ENCODE results near the gene GLO1. TPM values are rescaled to one million over a fixed set of nuclear protein-coding genes. Genes with fewer than 3 reads are reported as not detected.
"Not testable (repeated sequence)": the region's sequence is repeated elsewhere in the genome, so short reads cannot be mapped to it uniquely, and the experiment has no call there.

The GLO1 gene
- total RNA-seq, 1 donor from 2014 or later, result 51.6 TPM

- H3K27ac Mint-ChIP-seq (ENCODE audit: unreplicated experiment), result no peak overlapping the region
- H3K36me3 Mint-ChIP-seq (ENCODE audit: unreplicated experiment), result peaks cover 7% of the 10 kb centered on the region
- no peak for DNase-seq
- no peak for TF ChIP-seq CTCF (IDR thresholded peaks at IDR 0.05; ENCODE audit: partially characterized antibody, unreplicated experiment)
- peaks cover 6% of the 10 kb centered on the region for H3K9me3 Mint-ChIP-seq (ENCODE audit: unreplicated experiment)
- H3K4me3 Mint-ChIP-seq (ENCODE audit: unreplicated experiment), result no peak overlapping the region
- peaks cover 4% of the 10 kb centered on the region for H3K4me1 Mint-ChIP-seq (ENCODE audit: low read depth, unreplicated experiment)
- H3K27me3 Mint-ChIP-seq (ENCODE audit: unreplicated experiment), result no peaks in the 10 kb centered on the region
These were observed 3.0 kb upstream of the GLO1 start for GRCh38 chr6:38705924-38706323.

GRCh38 chr6:38703949-38704590 lies 1.1 kb upstream of the GLO1 start:
- no peak for TF ChIP-seq CTCF (IDR thresholded peaks at IDR 0.05; ENCODE audit: partially characterized antibody, unreplicated experiment)
- peaks cover 9% of the 10 kb centered on the region for H3K36me3 Mint-ChIP-seq (ENCODE audit: unreplicated experiment)
- no peak for DNase-seq
- peaks cover 6% of the 10 kb centered on the region for H3K9me3 Mint-ChIP-seq (ENCODE audit: unreplicated experiment)
- no peak overlapping the region for H3K4me3 Mint-ChIP-seq (ENCODE audit: unreplicated experiment)
- peaks cover 4% of the 10 kb centered on the region for H3K4me1 Mint-ChIP-seq (ENCODE audit: low read depth, unreplicated experiment)
- no peak overlapping the region for H3K27ac Mint-ChIP-seq (ENCODE audit: unreplicated experiment)
- no peaks in the 10 kb centered on the region for H3K27me3 Mint-ChIP-seq (ENCODE audit: unreplicated experiment)

- H3K27me3 Mint-ChIP-seq (ENCODE audit: unreplicated experiment), result no peaks in the 10 kb centered on the region
These were observed 1.4 kb downstream of the GLO1 start for GRCh38 chr6:38701551-38701950.

DNA sequence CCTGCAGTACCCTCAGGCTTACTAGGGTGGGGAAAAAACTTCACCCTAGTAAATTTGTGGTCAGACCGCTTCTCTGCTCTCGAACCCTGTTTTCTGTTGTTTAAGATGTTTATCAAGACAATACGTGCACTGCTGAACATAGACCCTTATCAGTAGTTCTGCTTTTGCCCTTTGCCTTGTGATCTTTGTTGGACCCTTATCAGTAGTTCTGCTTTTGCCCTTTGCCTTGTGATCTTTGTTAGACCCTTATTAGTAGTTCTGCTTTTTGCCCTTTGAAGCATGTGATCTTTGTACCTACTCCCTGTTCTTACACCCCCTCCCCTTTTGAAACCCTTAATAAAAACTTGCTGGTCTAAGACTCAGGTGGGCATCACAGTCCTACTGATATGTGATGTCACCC lies 3.2 kb downstream of the GLO1 start:
- not testable (repeated sequence) for H3K27me3 Mint-ChIP-seq (ENCODE audit: unreplicated experiment); H3K9me3 Mint-ChIP-seq (ENCODE audit: unreplicated experiment); H3K36me3 Mint-ChIP-seq (ENCODE audit: unreplicated experiment); H3K27ac Mint-ChIP-seq (ENCODE audit: unreplicated experiment); H3K4me1 Mint-ChIP-seq (ENCODE audit: low read depth, unreplicated experiment); DNase-seq; H3K4me3 Mint-ChIP-seq (ENCODE audit: unreplicated experiment)

More at GRCh38 chr6:38701551-38701950, 1.4 kb downstream of the GLO1 start:
- H3K4me1 Mint-ChIP-seq (ENCODE audit: low read depth, unreplicated experiment), result peaks cover 4% of the 10 kb centered on the region
- TF ChIP-seq CTCF (IDR thresholded peaks at IDR 0.05; ENCODE audit: partially characterized antibody, unreplicated experiment), result no peak
- H3K36me3 Mint-ChIP-seq (ENCODE audit: unreplicated experiment), result peaks cover 9% of the 10 kb centered on the region
- peaks cover 6% of the 10 kb centered on the region for H3K9me3 Mint-ChIP-seq (ENCODE audit: unreplicated experiment)
- no peak overlapping the region for H3K4me3 Mint-ChIP-seq (ENCODE audit: unreplicated experiment)
- no peak overlapping the region for H3K27ac Mint-ChIP-seq (ENCODE audit: unreplicated experiment)
- DNase-seq, result no peak

DNA sequence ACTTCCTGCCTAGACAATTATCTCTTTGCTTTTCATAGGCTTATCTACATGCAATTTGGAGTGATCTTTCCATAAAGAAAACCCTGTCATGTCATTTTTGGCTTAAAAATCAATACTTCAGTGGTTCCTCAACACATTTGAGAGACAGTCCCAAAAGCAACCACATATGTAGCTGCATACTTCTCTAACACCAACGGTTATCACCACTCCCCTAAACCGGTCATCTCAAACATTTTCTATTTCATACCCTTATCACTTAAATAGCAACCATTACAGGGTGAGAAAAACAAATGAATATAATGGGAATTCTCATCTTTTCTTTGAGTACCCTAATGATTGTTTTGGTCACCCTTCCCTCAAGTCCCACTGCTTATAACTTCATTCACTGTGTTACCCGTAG lies 5.1 kb downstream of the GLO1 start:
- Mint-ChIP-seq H3K27ac (ENCODE audit: unreplicated experiment) (no peak overlapping the region), H3K4me3 (ENCODE audit: unreplicated experiment) (no peak overlapping the region), H3K9me3 (ENCODE audit: unreplicated experiment) (peaks cover 6% of the 10 kb centered on the region), H3K27me3 (ENCODE audit: unreplicated experiment) (no peaks in the 10 kb centered on the region), H3K36me3 (ENCODE audit: unreplicated experiment) (peaks cover 14% of the 10 kb centered on the region), H3K4me1 (ENCODE audit: low read depth, unreplicated experiment) (peaks cover 4% of the 10 kb centered on the region)
- no peak for TF ChIP-seq CTCF (IDR thresholded peaks at IDR 0.05; ENCODE audit: partially characterized antibody, unreplicated experiment)
- no peak for DNase-seq

Data from glutamatergic neuron (in vitro differentiated cells).